ENCODE measurements around the gene GRK4.
"Not testable (repeated sequence)": the region's sequence is repeated elsewhere in the genome, so short reads cannot be mapped to it uniquely, and the experiment has no call there.

The GRK4 gene

DNA sequence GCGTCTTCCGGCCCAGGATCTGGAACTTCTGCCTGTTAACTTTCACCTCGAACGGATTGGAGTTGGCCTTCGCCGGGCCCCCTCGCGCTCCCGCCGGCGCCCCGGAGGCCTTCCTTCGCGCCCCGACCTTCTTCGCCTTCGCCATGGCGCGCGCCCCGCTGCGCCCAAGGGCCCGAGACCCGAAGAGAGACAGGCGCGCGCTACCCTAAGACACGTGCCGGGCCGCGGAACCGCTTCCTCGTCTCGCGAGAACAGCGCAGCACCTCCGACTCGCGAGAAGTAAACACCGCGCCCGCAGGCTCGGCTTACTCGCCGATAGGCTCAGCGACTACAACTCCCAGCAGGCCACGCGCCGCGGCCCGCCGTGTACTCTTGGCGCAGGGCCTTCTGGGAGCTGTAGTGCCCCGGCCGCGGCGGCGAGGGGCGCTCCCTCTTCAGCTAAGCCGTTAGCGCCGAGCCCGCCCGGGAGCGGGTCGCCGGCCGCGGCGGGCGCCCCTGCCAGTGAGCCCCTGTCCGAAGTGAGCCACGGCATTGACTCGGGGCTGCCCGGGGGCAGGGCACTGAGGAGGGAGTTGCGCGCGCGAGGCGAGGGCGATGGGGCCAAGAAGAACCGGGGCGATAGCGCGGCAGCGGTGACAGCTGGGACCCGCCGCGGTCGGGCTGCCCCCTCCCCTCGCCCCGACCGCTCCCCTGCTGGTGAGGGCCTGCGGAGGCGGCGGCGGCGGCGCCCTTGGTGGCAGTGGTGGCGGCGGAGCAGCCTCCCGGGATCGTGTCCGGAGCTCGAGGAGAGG is at the start of gene GRK4, which contains the start of gene NOP14:
Gene GRK4 (plus strand): TSS at position 397 of the 791 bp plus-strand sequence. CDS start 500 bp downstream, outside the sequence.
Gene NOP14 (minus strand): TSS at position 232 of the 791 bp plus-strand sequence. CDS start 87 bp downstream, at position 145.
- DNase-seq (ENCODE audit: low spot score): peak; percentile 99

DNA sequence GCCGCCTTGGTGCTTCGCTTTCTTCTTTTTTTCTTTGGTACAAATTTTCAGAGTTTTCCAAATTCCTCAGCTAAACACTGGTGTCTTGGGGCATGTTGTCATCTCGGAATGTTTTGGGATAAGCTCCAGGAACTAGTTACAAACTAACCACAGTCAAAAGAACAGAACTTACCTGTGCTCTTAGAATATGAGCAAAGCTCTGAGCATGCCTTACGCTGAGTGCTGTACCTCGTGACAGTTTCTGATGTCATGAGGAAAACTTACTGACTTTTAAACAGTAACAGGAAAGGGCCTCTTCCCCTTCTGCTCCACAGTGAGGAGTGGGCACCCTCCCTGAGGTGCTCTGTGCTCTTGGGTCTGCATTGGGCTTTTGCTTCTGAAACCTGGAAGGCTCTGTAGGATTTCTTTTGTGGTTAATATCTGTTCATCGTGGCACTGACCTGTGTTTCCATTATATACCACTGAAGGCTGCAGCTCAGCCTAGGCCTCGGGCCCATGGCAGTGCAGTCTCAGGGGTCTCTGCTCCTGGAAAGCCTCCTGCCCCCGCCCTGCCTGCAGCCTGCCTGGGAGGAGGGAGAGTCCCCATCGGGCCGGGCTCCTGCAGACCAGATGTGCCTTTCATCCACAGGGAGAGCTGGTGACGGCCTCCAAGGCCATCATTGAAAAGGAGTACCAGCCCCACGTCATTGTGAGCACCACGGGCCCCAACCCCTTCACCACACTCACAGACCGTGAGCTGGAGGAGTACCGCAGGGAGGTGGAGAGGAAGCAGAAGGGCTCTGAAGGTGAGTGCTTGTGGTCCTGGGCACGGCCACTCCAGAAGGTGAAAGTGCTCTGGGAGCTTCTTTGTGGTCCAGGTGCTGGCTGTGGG is 48.9 kb upstream of the GRK4 start:
- DNase-seq (ENCODE audit: low spot score): no peak

DNA sequence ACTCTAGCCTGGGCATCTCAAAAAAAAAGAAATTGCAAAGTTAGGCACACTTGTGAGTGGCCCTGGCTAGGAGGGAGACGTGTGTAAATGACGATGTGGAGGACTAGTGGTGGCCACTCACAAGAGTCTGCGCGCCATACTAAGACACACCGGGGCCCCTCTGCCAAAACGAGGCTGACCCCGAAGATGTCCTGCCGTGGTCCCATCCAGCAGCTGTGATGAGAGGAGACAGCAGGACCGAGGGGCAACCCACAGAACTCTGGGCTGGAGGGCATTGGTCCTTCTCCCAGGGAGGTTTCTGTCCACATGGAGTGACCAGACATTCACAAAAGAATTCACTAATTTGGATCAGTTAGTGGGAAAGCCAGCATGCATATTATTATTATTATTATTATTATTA is 47.6 kb upstream of the GRK4 start:
- DNase-seq (ENCODE audit: low spot score): no peak

DNA sequence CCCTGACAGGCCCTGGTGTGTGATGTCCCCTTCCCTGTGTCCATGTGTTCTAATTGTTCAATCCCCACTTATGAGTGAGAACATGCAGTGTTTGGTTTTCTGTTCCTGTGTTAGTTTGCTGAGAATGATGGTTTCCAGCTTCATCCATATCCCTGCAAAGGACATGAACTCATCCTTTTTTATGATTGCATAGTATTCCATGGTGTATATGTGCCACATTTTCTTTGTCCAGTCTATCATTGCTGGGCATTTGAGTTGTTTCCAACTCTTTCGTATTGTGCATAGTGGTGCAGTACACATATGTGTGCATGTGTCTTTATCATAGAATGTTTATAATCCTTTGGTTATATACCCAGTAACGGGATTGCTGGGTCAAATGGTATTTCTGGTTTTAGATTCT is 46.7 kb upstream of the GRK4 start:
- DNase-seq (ENCODE audit: low spot score): not testable (repeated sequence)

DNA sequence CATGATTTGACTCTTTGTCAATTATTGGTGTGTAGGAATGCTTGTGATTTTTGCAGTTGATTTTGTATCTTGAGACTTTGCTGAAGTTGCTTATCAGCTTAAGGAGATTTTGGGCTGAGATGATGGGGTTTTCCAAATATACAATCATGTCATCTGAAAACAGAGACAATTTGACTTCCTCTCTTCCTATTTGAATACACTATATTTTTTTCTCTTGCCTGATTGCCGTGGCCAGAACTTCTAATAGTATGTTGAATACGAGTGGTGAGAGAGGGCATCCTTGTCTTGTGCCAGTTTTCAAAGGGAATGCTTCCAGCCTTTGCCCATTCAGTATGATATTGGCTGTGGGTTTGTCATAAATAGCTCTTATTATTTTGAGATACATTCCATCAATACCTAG is 45.1 kb upstream of the GRK4 start:
- DNase-seq (ENCODE audit: low spot score): not testable (repeated sequence)

DNA sequence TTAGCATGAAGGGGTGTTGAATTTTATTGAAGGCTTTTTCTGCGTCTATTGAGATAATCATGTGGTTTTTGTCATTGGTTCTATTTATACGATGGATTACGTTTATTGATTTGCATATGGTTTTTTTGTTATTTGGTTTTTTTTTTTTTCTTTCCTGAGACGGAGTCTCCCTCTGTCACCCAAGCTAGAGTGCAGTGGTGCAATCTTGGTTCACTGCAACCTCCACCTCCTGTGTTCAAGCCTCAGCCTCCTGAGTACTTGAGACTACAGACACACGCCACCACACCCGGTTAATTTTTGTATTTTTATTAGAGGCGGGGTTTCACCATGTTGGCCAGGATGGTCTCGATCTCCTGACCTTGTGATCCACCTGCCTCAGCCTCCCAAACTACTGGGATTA is 44.7 kb upstream of the GRK4 start:
- not testable (repeated sequence) for DNase-seq (ENCODE audit: low spot score)

DNA sequence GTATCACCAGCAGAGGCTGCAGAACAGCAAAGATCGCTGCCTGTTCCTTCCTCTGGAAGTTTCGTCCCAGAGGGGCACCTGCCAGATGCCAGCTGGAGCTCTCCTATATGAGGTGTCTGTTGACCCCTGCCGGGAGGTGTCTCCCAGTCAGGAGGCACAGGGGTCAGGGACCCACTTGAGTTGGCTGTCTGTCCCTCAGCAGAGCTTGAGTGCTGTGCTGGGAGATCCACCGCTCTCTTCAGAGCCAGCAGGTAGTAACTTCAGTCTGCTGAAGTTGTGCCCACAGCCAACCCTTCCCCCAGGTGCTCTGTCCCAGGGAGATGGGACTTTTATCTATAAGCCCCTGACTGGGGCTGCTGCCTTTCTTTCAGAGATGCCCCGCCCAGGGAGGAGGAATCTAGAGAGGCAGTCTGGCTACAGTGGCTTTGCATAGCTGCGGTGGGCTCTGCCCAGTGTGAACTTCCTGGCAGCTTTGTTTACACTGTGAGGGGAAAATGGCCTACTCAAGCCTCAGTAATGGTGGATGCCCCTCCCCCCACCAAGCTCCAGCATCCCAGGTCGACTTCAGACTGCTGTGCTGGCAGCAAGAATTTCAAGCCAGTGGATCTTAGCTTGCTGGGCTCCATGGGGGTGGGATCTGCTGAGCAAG is 40.8 kb upstream of the GRK4 start:
- DNase-seq (ENCODE audit: low spot score): not testable (repeated sequence)

DNA sequence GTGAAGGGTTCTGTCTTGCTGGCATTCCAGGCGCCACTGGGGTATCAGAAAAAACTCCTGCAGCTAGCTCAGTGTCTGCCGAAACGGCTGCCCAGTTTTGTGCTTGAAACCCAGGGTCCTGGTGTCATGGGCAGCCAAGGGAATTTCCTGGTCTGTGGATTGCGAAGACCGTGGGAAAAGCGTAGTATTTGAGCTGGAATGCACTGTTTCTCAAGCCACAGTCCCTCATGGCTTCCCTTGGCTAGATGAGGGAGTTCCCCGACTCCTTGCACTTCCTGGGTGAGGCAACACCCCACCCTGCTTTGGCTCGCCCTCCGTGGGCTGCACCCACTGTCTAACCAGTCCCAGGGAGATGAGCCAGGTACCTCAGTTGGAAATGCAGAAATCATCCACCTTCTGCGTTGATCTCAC is 40.2 kb upstream of the GRK4 start:
- no peak for DNase-seq (ENCODE audit: low spot score)

DNA sequence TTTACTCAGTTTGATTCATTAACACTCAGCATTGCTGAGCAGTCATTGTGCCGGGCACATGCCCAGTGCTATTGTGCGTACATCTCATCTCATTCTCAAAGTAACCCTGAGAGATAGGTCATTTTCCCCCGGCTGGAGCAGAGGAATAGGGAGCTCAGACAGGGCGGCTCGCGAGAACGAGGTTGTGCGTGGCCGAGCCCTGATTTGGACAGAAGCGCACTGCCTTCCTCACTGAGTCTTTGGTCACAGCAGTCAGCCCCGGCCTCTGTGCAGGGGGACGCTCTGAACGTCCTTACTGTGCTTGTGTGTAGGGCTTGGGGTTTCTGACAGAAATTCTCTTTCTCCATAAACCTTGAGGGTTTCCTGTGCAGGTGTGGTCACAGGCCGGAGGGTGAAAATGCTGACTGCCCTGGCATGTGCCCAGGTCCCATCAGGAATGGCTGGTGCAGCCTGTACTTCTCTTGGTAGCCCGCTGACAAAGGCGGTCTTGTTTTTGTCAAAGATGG is 39.6 kb upstream of the GRK4 start:
- DNase-seq (ENCODE audit: low spot score): no peak

DNA sequence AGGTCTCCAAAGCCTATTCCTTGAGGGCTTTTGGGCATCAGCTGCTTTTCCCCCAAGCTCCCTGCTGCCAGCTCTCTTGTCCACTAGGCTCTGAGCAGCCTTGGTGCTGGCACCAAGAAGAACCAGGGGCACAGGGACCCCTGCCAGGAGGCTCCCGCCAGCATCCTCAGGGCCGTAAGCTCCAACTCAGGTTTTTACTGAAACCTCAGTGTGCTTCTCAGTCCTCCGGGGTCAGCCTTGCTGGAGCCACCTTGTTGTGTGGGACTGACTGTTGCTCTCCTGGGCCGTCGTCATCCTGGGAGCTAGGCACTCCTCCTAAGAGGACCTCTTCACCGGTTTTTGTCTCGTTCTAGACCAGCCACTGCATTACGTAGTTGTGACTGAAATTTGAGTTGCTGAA is 39.1 kb upstream of the GRK4 start:
- no peak for DNase-seq (ENCODE audit: low spot score)

DNA sequence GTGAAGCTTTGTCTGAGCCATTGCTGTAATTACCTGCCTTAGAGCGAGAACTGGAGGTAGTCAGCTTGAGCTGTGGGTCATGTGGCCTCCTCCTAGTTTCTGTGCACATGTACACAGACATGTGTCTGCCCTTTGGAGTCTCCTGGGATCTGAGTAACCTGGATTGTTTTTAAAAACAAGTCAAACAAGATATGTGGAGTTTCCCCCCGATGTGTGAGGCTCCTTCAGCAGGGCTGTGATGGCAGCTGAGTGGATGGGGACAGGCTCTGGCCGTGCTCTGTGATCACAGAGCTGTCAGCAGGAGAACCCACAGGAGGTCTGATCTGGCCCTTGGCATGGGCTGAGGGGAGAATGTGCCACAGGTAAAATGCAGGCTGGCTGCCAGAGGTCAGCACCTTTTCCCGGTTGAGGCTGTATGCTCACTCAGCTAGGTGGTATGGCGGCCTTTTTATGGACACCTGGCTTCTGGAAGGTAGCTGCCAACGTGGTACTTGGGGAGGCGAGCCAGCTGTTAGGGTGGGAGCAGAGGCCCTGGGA is 38.5 kb upstream of the GRK4 start:
- DNase-seq (ENCODE audit: low spot score): no peak

DNA sequence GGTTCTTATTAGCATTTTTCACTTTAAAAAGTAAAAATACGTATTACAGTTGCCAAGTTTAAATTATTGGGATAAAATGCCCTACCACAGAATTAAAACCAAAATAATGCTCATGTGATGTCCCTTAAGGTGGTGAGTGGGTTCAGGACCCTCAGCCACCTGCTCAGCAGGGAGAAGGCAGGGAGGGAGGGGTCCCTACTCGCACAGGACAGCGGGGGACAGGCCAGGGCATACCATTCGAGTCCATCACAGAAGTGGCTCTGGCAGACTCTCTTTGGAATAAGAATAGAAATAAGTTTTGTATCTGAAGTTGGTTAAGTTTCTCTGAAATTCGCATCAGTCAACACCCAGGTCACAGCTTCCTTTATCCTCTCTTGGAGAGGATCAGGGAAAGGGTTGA is 37.9 kb upstream of the GRK4 start:
- no peak for DNase-seq (ENCODE audit: low spot score)

DNA sequence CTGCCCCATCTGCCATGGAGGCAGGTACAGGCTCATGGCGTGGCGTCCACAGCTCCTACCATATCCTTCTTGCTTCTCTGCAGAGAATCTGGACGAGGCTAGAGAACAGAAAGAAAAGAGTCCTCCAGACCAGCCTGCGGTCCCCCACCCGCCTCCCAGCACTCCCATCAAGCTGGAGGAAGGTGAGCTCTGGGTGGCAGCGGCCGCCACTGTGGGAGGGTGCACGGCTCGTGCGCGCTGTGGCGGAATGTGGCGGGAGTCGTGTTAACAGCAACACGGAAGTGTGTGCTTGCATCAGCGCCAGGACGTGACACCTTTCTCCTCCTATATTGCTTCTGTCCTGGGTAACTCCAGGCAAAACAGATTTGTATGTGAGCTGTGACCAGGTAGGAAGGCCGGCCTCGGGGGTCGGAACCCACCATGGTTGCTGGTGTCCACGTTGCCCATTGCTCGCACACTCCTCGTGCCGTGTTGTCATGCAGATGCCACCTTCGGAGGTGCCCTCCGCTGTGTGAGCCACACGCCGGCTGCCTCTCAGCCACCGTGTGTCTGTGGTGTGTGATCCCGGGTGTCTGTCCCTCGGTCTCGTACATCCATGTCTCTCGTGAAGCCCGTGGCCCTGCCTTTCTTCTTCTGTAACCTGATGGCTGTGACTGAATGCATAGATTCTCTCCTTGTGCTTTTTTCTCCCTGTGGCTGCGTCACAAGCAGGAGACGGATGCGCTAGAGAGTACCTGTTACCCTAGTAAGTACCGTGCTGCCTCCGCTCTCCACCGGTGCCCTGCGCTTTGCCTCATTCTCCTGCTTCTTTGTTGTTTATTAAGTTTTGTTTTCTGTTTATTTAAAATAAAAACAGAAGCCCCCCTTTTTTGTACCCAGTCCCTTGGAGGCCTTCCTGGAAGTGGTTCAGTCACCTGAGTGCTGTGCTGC is 37.2 kb upstream of the GRK4 start:
- DNase-seq (ENCODE audit: low spot score): no peak

DNA sequence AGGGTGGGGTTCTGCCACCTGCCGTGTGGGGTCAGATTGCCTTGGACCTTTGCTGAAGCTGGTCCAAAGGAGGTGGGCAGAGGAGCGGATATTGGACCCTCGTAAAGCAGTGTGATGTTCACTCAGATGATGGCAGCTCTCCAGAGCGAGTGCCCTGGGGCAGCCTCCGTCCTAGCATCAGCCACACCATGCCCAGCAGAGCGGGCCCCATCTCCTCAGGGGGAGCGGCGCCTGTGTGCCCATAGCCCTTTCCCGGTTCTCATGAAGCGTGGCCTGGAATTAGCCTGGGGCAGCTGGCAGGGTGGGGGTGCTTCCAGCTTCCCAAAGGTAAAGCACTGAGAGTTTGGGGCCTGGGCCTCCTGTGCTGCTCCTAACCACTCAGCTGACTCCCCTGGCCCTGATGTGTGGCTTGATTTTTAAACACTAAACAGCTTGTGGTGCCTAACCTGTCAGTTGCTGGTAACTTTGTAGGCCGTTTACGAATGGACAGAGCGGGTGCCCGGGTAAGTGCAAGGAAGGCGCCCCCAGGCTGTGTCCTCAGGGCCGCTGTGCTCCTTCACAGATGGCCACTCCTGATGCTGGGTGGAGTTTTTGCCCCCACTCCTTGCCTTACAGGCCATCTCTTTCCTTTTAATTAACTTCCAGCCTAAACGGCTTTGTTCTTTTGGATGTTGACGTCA is 36.2 kb upstream of the GRK4 start:
- no peak for DNase-seq (ENCODE audit: low spot score)

DNA sequence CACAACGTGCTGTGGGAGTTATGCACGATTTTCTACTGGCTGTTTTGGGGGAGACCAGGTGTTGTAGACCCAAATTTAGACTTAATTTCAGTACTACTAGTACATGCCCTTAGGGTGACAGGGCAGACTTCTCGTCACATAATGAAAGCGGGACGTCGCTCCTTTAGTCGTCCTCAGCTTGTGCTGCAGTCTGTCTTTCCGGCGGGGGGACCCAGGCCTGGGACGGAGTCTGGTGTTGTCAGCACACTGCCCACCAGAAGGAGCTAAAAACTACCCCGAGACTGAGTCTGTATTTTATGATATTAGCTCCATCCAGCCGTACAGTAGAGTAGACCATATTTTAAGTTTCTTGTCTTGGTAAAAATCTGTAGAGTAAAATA is 35.7 kb upstream of the GRK4 start:
- DNase-seq (ENCODE audit: low spot score): no peak

DNA sequence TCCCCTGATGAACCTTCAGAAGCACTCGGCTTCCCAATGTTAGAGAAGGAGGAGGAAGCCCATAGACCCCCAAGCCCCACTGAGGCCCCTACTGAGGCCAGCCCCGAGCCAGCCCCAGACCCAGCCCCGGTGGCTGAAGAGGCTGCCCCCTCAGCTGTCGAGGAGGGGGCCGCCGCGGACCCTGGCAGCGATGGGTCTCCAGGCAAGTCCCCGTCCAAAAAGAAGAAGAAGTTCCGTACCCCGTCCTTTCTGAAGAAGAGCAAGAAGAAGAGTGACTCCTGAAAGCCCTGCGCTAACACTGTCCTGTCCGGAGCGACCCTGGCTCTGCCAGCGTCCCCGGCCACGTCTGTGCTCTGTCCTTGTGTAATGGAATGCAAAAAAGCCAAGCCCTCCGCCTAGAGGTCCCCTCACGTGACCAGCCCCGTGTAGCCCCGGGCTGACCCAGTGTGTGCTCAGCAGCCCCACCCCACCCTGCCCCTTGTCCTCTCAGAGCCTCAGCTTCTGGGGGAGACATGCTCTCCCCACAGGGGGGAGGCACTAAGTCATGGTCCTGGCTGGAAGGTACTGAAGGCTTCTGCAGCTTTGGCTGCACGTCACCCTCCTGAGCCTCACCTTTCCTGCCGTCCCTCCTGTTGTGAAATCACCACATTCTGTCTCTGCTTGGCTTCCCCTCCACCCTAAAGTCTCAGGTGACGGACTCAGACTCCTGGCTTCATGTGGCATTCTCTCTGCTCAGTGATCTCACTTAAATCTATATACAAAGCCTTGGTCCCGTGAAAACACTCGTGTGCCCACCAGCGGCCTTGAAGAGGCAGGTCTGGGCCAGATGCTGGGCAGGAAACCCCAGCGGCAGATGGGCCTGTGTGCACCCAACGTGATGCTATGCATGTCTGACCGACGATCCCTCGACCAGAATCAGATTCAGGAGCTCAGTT is 34.9 kb upstream of the GRK4 start:
- DNase-seq (ENCODE audit: low spot score): no peak

DNA sequence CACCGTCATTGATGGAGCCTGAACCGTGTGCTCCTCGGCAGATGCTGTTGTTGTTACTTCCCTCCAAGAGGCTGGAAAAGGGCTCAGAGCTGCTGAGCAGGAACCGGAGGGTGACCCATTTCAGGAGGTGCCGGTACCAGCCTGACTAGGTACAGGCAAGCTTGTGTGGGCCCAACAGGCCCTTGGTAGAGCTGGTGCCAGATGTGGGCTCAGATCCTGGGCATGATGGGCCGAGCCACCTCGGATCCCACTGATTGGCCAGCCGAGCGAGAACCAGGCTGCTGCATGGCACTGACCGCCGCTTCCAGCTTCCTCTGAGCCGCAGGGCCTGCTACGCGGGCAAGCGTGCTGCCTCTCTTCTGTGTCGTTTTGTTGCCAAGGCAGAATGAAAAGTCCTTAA is 33.9 kb upstream of the GRK4 start:
- no peak for DNase-seq (ENCODE audit: low spot score)

DNA sequence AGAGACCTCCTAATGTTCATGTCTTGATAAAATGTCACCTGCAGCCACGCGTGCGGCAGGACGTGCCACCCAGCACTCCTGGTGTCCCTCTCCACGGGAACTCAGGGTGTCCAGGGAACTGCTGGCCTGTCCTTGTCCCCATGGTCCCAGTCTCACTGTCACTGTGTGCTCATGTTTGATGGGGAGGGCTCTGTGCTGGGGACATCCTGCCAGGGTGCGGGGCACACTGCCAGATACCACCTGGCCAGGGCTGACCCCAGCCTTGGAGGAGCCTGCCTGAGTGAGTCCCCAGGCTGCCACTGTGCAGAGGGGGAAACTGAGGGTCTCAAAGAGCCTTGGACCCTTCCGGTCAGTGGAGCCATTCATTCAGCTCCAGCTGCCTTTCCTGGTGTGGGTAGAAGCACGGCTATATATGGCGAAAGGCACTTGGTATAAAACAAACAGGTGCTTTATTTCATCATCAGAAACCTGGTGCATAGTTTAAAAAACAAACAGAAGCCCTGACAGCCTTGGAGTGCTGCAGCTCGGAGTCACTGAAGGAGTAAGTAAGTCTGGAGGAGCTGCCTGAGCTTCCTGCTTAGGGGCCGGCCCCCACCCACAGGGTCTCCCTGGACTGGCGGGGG is 33.1 kb upstream of the GRK4 start:
- DNase-seq (ENCODE audit: low spot score): no peak

All from AG08396 (cell line).